Subcutaneous adipose tissue (tissue), 4 donors: ENCODE measurements around the gene DENND10. TPM values are rescaled to one million over a fixed set of nuclear protein-coding genes. Genes with fewer than 3 reads are reported as not detected.

Experiments
- total RNA-seq, 4 donors: library from RNA; depleted of rRNA; stranded (reverse); fragments of >200 nt; gene quantifications; one replicate each; pipeline ENCODE4 v1.1.0, GENCODE V29; 2016
- TF ChIP-seq, protein P1 (sequence below): fragments of 450-650 bp; IDR thresholded peaks from one replicate; pipeline ENCODE4 v1.5.1; 2016; ENCODE audit warnings: low read depth, mild to moderate bottlenecking, control low read depth, antibody characterized with exemption, moderate library complexity

Gene DENND10
- total RNA-seq, 4 donors from 2014 or later: 68.2 to 77.5 (median 73.6) TPM

DNA sequence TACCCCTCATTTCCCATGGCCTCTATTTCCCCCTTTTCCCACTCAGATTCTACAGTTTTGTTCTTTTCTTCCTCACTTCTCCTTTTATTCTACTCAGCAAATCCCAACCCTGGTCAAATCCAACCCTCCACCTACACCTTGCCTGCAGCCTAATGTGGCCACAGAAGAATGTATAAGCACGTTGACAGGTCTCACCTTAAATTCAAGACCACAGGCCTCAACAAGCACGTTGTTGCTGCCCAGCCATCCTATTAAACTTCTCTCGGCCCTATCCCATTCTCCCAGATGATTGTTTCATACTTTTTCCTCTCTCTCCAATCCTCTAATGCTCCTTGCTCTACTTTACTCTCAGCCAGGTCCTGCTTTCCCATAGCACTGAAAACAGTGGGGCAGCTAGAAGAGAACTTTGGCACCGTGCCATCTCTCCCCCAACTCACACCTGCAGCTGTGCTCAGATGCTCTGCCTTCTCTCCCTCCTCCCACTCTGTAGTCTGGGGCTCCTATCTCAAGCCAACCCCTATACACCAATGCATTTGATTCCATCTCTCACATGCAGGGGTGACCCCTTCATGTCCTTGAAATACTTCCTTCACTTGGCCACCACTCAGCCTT lies 16.5 kb upstream of the DENND10 start:
- TF ChIP-seq, protein P1, sequence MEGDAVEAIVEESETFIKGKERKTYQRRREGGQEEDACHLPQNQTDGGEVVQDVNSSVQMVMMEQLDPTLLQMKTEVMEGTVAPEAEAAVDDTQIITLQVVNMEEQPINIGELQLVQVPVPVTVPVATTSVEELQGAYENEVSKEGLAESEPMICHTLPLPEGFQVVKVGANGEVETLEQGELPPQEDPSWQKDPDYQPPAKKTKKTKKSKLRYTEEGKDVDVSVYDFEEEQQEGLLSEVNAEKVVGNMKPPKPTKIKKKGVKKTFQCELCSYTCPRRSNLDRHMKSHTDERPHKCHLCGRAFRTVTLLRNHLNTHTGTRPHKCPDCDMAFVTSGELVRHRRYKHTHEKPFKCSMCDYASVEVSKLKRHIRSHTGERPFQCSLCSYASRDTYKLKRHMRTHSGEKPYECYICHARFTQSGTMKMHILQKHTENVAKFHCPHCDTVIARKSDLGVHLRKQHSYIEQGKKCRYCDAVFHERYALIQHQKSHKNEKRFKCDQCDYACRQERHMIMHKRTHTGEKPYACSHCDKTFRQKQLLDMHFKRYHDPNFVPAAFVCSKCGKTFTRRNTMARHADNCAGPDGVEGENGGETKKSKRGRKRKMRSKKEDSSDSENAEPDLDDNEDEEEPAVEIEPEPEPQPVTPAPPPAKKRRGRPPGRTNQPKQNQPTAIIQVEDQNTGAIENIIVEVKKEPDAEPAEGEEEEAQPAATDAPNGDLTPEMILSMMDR: no peak

DNA sequence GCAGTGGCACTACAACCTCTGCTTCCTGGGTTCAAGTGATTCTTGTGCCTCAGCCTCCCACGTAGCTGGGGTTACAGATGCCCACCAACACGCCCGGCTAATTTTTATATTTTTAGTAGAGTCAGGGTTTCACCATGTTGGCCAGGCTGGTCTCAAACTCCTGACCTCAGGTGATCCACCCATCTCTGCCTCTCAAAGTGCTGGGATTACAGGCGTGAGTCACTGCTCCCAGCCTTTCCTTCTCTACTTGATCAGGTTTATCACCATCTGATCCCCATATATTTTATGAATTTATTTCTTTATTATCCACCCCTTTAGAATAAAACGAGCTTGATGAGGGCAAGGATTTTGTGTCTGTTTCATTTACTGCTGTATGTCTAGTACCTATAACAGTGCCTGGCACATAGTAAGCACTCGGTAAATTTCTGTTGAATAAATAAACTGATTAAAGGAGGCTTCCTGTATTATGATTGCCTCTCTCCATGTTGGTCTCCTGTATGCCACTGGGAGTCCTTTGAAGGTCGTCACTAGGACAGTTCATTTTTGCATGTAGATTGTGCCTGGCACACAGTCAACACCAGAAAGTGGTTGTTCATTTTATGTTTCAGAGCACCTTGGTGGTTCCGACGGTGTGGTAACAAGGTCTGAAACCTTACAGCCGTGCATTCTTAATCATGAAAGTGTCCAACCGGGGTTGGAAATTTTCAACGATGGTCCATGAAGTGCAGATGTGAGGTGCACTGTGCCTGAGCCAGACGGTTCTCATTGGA lies 13.7 kb upstream of the DENND10 start:
- TF ChIP-seq, protein P1: no peak

DNA sequence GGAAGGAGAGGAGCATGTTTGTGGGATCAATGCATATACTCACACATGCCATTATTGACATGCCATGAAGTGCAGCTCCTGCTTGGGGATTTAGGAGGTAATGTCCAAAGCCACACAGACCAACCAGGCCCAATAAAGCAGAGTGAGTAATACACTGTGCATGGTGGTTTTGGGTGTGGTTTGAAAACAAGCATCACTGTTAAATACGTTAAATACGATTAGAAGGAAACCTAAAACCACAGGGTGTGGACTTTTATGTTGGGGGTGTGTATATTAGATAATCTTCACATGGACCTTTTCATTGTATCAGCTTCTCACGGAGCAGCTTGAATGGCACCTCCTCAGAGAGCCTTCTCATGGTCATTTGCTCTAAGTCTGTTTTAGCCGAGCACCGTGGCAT lies 12.9 kb upstream of the DENND10 start:
- TF ChIP-seq, protein P1: no peak

DNA sequence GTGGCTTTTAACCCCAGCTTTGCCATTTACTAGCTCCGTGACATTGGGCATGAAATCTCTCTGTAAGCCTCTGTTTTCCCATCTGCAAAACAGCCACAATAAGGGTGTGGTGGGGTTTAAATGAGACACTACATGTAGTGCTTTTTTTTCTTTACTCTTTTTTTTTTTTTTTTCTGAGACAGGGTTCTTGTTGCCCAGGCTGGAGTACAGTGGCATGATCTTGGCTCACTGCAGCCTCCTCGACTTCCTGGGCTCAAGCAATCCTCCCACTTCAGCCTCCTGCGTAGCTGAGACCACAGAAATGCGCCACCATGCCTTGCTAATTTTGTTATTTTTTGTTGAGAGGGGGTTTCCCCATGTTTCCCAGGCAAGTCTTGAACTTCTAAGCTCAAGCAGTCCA lies 8.3 kb upstream of the DENND10 start:
- TF ChIP-seq, protein P1: no peak

DNA sequence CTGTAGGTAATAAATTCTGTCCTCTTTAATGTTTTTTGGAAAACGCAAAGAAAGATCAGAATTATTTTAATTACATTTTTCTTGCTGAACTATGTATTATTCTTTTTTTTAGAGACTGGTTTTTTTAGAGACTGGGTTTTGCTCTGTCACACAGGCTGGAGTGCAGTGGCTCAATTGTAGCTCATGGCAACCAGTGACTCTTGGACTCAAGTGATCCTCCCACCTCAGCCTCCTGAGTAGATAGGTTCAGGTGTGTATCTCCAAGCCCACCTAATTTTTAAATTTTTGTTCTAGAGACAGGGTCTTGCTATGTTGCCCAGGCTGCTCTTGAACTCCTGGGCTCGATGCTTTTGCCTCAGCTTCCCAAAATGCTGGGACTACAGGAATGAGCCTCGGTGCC lies 5.3 kb upstream of the DENND10 start:
- TF ChIP-seq, protein P1: no peak

DNA sequence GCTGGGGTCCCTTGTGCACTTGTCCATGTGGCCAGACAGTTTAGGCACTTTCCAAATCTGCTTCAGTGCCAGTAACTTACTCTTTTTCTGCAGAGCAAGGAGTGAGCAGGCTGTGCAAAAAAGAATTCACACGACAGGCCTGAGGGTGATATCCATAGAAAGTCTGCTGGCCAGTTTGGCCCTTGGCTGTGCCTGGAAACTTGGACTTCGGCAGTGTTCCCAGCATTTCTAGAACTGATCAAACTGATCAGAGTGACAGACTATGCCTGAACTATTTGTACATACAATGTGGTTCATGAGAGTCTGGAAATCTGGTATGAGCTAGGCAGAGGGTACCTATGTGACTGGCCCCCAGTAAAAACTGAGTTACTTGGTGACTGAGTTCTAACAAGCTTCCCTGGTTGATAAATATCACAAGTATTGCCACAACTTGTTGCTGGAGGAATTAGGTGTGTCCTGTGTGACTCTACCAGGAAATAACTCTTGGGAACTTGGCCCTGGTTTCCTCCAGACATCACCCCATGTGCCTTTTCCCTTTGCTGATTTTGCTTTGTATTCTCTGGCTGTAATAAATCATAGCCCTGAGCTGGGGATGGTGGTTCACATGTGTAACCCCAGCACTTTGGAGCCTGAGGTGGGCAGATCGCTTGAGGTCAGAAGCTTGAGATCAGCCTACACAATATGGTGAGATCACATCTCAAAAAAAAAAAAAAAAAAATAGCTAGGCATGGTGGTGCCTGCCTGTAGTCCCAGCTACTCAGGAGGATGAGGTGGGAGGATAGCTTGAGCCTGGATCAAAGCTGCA lies 3.3 kb upstream of the DENND10 start:
- TF ChIP-seq, protein P1: no peak
